ENCODE measurements around the gene PRMT3.

Gene PRMT3

GRCh38 chr11:20444535-20444934 lies 57.0 kb downstream of the PRMT3 start (continued):
- TF ChIP-seq ZNF558 (tag by site-specific recombination; IDR thresholded peaks at IDR 0.05) (no peak), MYNN (tag by site-specific recombination; IDR thresholded peaks at IDR 0.05; ENCODE audit: borderline replicate concordance) (no peak), ZNF501 (tag by site-specific recombination; IDR thresholded peaks at IDR 0.05) (no peak), ZNF157 (tag by site-specific recombination; IDR thresholded peaks at IDR 0.05) (no peak), HOXA7 (CRISPR knock-in tag; IDR thresholded peaks at IDR 0.05; ENCODE audit: borderline replicate concordance) (no peak), ZNF777 (tag by site-specific recombination; IDR thresholded peaks at IDR 0.05; ENCODE audit: borderline replicate concordance) (no peak), ZNF621 (tag by site-specific recombination; IDR thresholded peaks at IDR 0.05) (no peak), ZNF146 (tag by site-specific recombination; IDR thresholded peaks at IDR 0.05) (no peak), PRDM4 (tag by site-specific recombination; IDR thresholded peaks at IDR 0.05) (no peak), PRDM1 (tag by site-specific recombination; IDR thresholded peaks at IDR 0.05) (no peak), ZBTB21 (tag by site-specific recombination; IDR thresholded peaks at IDR 0.05) (no peak)
- TF ChIP-seq, protein P1, sequence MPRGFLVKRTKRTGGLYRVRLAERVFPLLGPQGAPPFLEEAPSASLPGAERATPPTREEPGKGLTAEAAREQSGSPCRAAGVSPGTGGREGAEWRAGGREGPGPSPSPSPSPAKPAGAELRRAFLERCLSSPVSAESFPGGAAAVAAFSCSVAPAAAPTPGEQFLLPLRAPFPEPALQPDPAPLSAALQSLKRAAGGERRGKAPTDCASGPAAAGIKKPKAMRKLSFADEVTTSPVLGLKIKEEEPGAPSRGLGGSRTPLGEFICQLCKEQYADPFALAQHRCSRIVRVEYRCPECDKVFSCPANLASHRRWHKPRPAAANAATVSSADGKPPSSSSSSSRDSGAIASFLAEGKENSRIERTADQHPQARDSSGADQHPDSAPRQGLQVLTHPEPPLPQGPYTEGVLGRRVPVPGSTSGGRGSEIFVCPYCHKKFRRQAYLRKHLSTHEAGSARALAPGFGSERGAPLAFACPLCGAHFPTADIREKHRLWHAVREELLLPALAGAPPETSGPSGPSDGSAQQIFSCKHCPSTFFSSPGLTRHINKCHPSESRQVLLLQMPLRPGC (tag by site-specific recombination; IDR thresholded peaks at IDR 0.05): no peak

DNA sequence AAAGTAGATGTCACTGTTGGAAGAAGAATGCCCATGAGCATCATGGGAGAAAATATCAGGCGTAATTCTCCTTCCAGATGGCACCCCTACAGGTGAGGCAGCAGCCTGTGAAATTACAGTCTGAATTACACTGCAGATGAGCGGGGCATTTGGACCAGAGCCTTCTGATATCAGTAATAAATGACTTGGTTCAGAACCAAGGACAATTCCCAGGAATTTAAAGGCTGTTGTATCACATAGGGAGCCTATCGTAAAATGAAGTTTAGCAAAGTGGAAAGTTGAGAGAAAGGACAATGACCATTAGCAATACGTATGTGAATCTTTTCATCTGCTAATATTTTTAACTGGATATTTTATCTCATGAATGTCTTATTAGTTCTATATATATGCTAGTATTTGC lies 61.3 kb downstream of the PRMT3 start:
- Histone ChIP-seq H3K27ac (ENCODE audit: extremely low read depth, low read depth, low read length) (no peak overlapping the region), H3K4me1 (ENCODE audit: control insufficient read depth, insufficient read depth, low read length) (no peaks in the 10 kb centered on the region), H3K4me3 (ENCODE audit: low read depth, low read length) (no peak overlapping the region), H3K36me3 (ENCODE audit: control insufficient read depth in 2 of 2, insufficient read depth in 1 of 2, low read length in 2 of 2) (peaks cover 0 to 4% of the 10 kb centered on the region in 2 experiments; a peak in 1 of 3 replicates), H3K9me3 (ENCODE audit: control insufficient read depth, insufficient read depth, low read depth, low read length) (no peaks in the 10 kb centered on the region)
- TF ChIP-seq ZNF138 (tag by site-specific recombination; IDR thresholded peaks at IDR 0.05; ENCODE audit: borderline replicate concordance): no peak
- TF ChIP-seq REST (tag by site-specific recombination; IDR thresholded peaks at IDR 0.05): peak; percentile 71
- CTCF ChIA-PET: no interaction called here
- POLR2A ChIA-PET: no interaction called here

GRCh38 chr11:20450829-20451228 lies 63.3 kb downstream of the PRMT3 start:
- CTCF ChIA-PET: no interaction called here

More at GRCh38 chr11:20450829-20451228, 63.3 kb downstream of the PRMT3 start:
- no peak for TF ChIP-seq OVOL3 (tag by site-specific recombination; IDR thresholded peaks at IDR 0.05)
- no peak for TF ChIP-seq SP2 (tag by site-specific recombination; IDR thresholded peaks at IDR 0.05)
- no peak for TF ChIP-seq ZNF155 (tag by site-specific recombination; IDR thresholded peaks at IDR 0.05)
- TF ChIP-seq ZNF555 (tag by site-specific recombination; conservative IDR thresholded peaks at IDR 0.05): no peak
- TF ChIP-seq ZNF184 (tag by site-specific recombination; IDR thresholded peaks at IDR 0.05): no peak
- no peak for TF ChIP-seq WT1 (tag by site-specific recombination; IDR thresholded peaks at IDR 0.05)
- TF ChIP-seq MEIS1 (CRISPR knock-in tag; IDR thresholded peaks at IDR 0.05; ENCODE audit: borderline replicate concordance): no peak
- no peak for TF ChIP-seq HOXA7 (CRISPR knock-in tag; IDR thresholded peaks at IDR 0.05; ENCODE audit: borderline replicate concordance)
- no peak for TF ChIP-seq ZNF146 (tag by site-specific recombination; IDR thresholded peaks at IDR 0.05)
- no peak for TF ChIP-seq ZBTB21 (tag by site-specific recombination; IDR thresholded peaks at IDR 0.05)
- Histone ChIP-seq H3K36me3 (ENCODE audit: control insufficient read depth in 2 of 2, insufficient read depth in 1 of 2, low read length in 2 of 2) (peaks cover 0 to 4% of the 10 kb centered on the region in 2 experiments; a peak in 1 of 3 replicates), H3K27ac (ENCODE audit: extremely low read depth, low read depth, low read length) (no peak overlapping the region), H3K9me3 (ENCODE audit: control insufficient read depth, insufficient read depth, low read depth, low read length) (no peaks in the 10 kb centered on the region), H3K4me3 (ENCODE audit: low read depth, low read length) (no peak overlapping the region), H3K4me1 (ENCODE audit: control insufficient read depth, insufficient read depth, low read length) (no peaks in the 10 kb centered on the region)
- POLR2A ChIA-PET: no interaction called here
